Suprapubic skin (tissue), 4 donors: Measurements from ENCODE around the gene MNT.

Experiments
- CTCF ChIP-seq, 2 donors: fragments of 200-600 bp in 1 of 2; fragments of 450-650 bp in 1 of 2; sonication (generic) in 1 of 2; IDR thresholded peaks; one replicate each; pipeline ENCODE4 v1.5.1; 2016 to 2019; ENCODE audit warnings: antibody characterized with exemption in 2 of 2, mild to moderate bottlenecking in 1 of 2, moderate library complexity in 1 of 2
- POLR2A ChIP-seq, 2 donors: fragments of 450-650 bp; IDR thresholded peaks; one replicate each; pipeline ENCODE4 v1.6.1; 2017; ENCODE audit warnings: antibody characterized with exemption in 2 of 2, mild to moderate bottlenecking in 2 of 2, moderate library complexity in 2 of 2
- POLR2AphosphoS5 ChIP-seq, 3 donors: sonication (generic); formaldehyde crosslinking; IDR thresholded peaks; one replicate each; pipeline ENCODE4 v1.6.1; 2017; ENCODE audit warnings: antibody characterized with exemption in 3 of 3

GRCh38 chr17:2435862-2436261, 35.0 kb upstream of the MNT start:
- no peak for TF ChIP-seq CTCF (IDR thresholded peaks at IDR 0.05)
- TF ChIP-seq POLR2A (IDR thresholded peaks at IDR 0.05), result no peak
- TF ChIP-seq POLR2AphosphoS5 (IDR thresholded peaks at IDR 0.05), result no peak
